HFFc6 (cell line): Measurements from ENCODE around the gene GUCY1A2. TPM values are rescaled to one million over a fixed set of nuclear protein-coding genes. Genes with fewer than 3 reads are reported as not detected.

ENCODE experiments used
- DNase-seq: peaks from one replicate; pipeline ENCODE4 v3.0.0-alpha.2; 2018
- H3K27ac Mint-ChIP-seq: 2 replicates; pipeline ENCODE4 v1.8.0; 2020; ENCODE audit warnings: mild to moderate bottlenecking, mixed read lengths
- H3K27me3 Mint-ChIP-seq: 2 replicates; pipeline ENCODE4 v1.8.0; 2021; ENCODE audit warnings: mild to moderate bottlenecking, moderate library complexity, mixed read lengths; ENCODE audit not compliant: insufficient read depth
- H3K36me3 Mint-ChIP-seq: 2 replicates; pipeline ENCODE4 v1.8.0; 2021; ENCODE audit warnings: low read depth, mixed read lengths
- H3K4me1 Mint-ChIP-seq: 2 replicates; pipeline ENCODE4 v1.8.0; 2020; ENCODE audit warnings: low read depth, mixed read lengths
- H3K4me3 Mint-ChIP-seq: 2 replicates; pipeline ENCODE4 v1.8.0; 2020; ENCODE audit warnings: mild to moderate bottlenecking, moderate library complexity, mixed read lengths
- H3K9me3 Mint-ChIP-seq: 2 replicates; pipeline ENCODE4 v1.8.0; 2020; ENCODE audit warnings: mild to moderate bottlenecking, mixed read lengths
- total RNA-seq, 6 experiments: library from RNA; stranded (reverse); fragmentation: NEBNext Ultra II Directional; extraction: Animal tissue kit (Norgen Biotek cat#: 25700); gene quantifications; 2 replicates in 1 of 6; 3 replicates in 5 of 6; pipeline ENCODE4 v1.2.3, GENCODE V29; 2021
- TF ChIP-seq, protein P1 (sequence below): fragments of 200-600 bp; sonication (generic); IDR thresholded peaks from 2 replicates; pipeline ENCODE4 v1.5.0; 2021; ENCODE audit warnings: antibody characterized with exemption, mild to moderate bottlenecking

GUCY1A2 gene
- total RNA-seq, 6 experiments from 2014 or later, result 0.05 to 0.21 (median 0.10) TPM; not detected in 1

DNA sequence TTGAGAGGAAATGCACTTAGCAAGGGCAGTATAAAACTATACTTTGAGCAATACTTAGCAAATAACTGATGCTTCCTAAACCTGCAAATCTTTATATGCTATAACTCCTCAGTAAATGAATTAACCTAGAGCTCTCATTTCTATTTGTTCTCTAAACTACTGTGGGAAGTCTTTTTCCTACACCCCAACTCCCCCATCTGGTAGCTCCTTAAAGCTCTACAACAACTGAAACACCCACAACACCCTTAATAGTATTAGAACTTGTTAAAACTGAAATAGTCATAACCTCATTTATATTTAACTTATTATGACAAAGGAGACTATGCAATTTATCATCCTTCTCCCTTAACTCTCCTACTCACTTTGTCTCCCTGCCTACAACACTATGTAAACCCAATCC is 43.4 kb downstream of the GUCY1A2 start:
- Mint-ChIP-seq H3K27me3 (peaks cover 3% of the 10 kb centered on the region), H3K4me3 (no peak overlapping the region), H3K9me3 (no peaks in the 10 kb centered on the region; the same call in 1 of the 2 replicates), H3K27ac (no peak overlapping the region), H3K4me1 (no peaks in the 10 kb centered on the region), H3K36me3 (no peaks in the 10 kb centered on the region)
- no peak for DNase-seq
- TF ChIP-seq, protein P1, sequence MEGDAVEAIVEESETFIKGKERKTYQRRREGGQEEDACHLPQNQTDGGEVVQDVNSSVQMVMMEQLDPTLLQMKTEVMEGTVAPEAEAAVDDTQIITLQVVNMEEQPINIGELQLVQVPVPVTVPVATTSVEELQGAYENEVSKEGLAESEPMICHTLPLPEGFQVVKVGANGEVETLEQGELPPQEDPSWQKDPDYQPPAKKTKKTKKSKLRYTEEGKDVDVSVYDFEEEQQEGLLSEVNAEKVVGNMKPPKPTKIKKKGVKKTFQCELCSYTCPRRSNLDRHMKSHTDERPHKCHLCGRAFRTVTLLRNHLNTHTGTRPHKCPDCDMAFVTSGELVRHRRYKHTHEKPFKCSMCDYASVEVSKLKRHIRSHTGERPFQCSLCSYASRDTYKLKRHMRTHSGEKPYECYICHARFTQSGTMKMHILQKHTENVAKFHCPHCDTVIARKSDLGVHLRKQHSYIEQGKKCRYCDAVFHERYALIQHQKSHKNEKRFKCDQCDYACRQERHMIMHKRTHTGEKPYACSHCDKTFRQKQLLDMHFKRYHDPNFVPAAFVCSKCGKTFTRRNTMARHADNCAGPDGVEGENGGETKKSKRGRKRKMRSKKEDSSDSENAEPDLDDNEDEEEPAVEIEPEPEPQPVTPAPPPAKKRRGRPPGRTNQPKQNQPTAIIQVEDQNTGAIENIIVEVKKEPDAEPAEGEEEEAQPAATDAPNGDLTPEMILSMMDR, result no peak

DNA sequence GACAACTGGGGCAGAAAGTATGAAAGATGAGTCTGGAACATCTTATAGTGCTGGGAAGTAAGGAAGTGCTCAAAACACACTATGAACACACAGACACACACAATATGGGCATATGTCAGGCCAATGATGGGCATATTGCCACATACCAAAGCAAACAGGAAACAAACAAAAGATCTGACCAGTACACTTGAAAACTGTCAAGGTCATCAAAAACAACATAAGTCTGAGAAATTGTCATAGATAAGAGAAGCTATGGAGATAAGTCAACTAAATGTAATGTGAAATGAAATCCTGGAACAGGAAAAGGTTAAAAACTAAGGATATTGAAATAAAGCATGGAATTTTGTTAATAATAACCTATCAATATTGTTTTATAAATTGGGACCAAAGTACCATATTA is 46.4 kb downstream of the GUCY1A2 start:
- H3K27me3 Mint-ChIP-seq, result peaks cover 2% of the 10 kb centered on the region
- TF ChIP-seq, protein P1, result no peak
- no peaks in the 10 kb centered on the region for H3K4me1 Mint-ChIP-seq
- no peak overlapping the region for H3K4me3 Mint-ChIP-seq
- H3K36me3 Mint-ChIP-seq, result no peaks in the 10 kb centered on the region
- H3K9me3 Mint-ChIP-seq, result no peaks in the 10 kb centered on the region; the same call in 1 of the 2 replicates
- DNase-seq, result no peak
- no peak overlapping the region for H3K27ac Mint-ChIP-seq

DNA sequence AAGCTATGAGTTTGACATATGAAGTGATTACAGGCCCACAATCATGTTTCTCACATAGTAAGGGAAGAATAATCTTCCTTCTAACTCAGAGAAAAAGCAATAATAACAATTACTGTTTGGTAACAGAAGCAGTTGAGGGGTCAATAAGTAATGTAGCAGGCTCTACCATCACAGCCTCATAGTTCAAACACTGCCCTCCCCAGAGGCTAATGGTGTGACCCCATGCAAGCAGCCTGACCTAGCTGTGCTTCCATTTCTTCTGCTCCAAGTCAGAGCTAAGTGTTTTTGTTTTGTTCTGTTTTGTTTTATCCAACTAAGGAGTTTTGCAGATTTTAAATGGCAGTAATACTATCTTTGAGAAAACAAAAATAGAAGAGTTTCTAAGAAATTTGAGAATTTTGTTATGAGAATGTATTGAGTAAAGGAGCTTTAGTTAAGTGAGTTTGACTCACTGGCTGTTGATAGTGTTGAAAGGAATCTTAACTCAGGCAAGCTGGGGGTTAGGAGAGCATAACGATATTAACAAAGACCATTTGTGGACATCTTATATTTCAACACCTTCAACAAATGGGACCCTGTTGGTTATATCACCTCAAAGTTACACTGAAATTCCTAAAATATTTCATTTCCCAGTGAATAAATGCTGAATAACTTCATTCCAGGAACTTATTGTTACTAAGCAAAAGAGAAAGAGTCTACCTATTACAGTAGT is 48.5 kb downstream of the GUCY1A2 start:
- Mint-ChIP-seq H3K4me3 (no peak overlapping the region), H3K27ac (no peak overlapping the region), H3K36me3 (no peaks in the 10 kb centered on the region), H3K4me1 (no peaks in the 10 kb centered on the region), H3K9me3 (no peaks in the 10 kb centered on the region; the same call in 1 of the 2 replicates), H3K27me3 (peaks cover 2% of the 10 kb centered on the region)
- no peak for DNase-seq
- TF ChIP-seq, protein P1, result no peak

DNA sequence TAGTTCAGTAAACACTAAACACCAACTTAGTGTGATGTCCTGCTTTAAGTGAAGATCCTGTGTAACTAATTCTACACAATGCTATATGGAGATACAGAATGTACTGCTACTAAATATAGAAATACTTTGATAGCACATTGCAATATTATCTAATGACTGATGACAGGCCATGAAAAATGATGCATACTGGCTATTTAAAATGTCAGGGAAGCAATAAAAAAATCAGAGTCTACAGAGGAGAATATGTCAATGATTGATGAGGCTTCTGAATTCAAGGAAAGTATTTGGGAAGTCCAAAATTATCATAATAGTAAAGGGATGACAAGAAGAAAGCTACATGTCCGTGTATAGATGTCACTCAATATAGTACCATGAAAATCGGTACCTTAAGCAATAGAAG is 55.3 kb downstream of the GUCY1A2 start:
- no peaks in the 10 kb centered on the region for H3K27me3 Mint-ChIP-seq
- no peak for DNase-seq
- H3K4me3 Mint-ChIP-seq, result no peak overlapping the region
- H3K27ac Mint-ChIP-seq, result no peak overlapping the region
- peaks cover 22% of the 10 kb centered on the region; the same call in 1 of the 2 replicates for H3K4me1 Mint-ChIP-seq
- TF ChIP-seq, protein P1, result no peak
- H3K36me3 Mint-ChIP-seq, result no peaks in the 10 kb centered on the region
- no peaks in the 10 kb centered on the region; the same call in 1 of the 2 replicates for H3K9me3 Mint-ChIP-seq

DNA sequence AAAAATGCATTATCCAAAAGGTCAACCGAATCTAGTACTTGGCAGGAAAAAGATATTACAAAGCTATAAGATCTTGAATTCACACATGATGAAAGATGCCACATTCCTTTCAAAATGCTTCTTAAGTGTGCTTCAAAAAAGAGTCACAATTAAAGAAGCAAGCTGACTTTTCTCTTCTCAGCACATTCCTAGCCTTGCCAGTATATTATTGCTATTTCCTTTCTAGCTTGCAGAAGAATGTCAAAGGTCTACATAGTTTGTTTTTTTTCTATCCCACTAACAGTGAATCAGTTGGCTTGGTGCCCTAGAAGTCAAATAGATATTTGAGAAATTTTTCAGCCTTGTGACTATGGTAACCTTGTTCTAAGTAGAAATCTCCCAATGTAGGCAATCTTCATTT is 56.8 kb downstream of the GUCY1A2 start:
- DNase-seq, result peak; percentile 90
- H3K36me3 Mint-ChIP-seq, result no peaks in the 10 kb centered on the region
- H3K27me3 Mint-ChIP-seq, result no peaks in the 10 kb centered on the region; the same call in 1 of the 2 replicates
- peaks cover under 1% of the 10 kb centered on the region; the same call in 1 of the 2 replicates for H3K9me3 Mint-ChIP-seq
- H3K27ac Mint-ChIP-seq, result peak overlapping the region; percentile 63; the same call in 1 of the 2 replicates
- H3K4me3 Mint-ChIP-seq, result peak overlapping the region; percentile 28; the same call in 1 of the 2 replicates
- peaks cover 22% of the 10 kb centered on the region; the same call in 1 of the 2 replicates for H3K4me1 Mint-ChIP-seq
- TF ChIP-seq, protein P1, result no peak
